ENCODE results near the gene TLR8. TPM values are rescaled to one million over a fixed set of nuclear protein-coding genes. Genes with fewer than 3 reads are reported as not detected.

The TLR8 gene
- total and polyA plus RNA-seq, 10 of the 15 experiments (the other 5 are each of a cell fraction or from before 2014, with no cell fraction given): 0.04 TPM; not detected in 9

GRCh38 chrX:12929701-12930100 lies 23.3 kb downstream of the TLR8 start:
- CTCF ChIA-PET: interaction anchor here (1.4 to 1.8 kb wide), 2 partner anchors 17 to 558 kb away, joined by 3 to 4 read pairs; no protein-coding TSS in a partner anchor
- Histone ChIP-seq H3K27me3 (replicated peaks in 1 of 2; ENCODE audit: control insufficient read depth in 2 of 2, insufficient read depth in 2 of 2, low read length in 1 of 2) (no peaks in the 10 kb centered on the region), H2AFZ (ENCODE audit: control insufficient read depth, low read depth, low read length) (no peak overlapping the region), H4K20me1 (ENCODE audit: control insufficient read depth, insufficient read depth) (no peaks in the 10 kb centered on the region), H3K79me2 (ENCODE audit: control insufficient read depth, insufficient read depth, low read length) (no peaks in the 10 kb centered on the region), H3K4me2 (ENCODE audit: control insufficient read depth, insufficient read depth) (no peak overlapping the region), H3K4me3 (no peak overlapping the region), H3K4me1 (ENCODE audit: control insufficient read depth, insufficient read depth, low read length) (no peaks in the 10 kb centered on the region), H3K36me3 (ENCODE audit: control insufficient read depth in 2 of 2, insufficient read depth in 2 of 2, low read length in 1 of 2) (no peaks in the 10 kb centered on the region), H3K27ac (ENCODE audit: control insufficient read depth, insufficient read depth) (no peak overlapping the region), H3K9ac (ENCODE audit: control insufficient read depth, insufficient read depth, low read length) (no peak overlapping the region), H3K9me3 (replicated peaks; ENCODE audit: control insufficient read depth, insufficient read depth, low read length) (no peaks in the 10 kb centered on the region; the same call in 2 of the 3 replicates)
- SMC1A ChIA-PET (ENCODE audit: uncharacterized antibody, unreplicated experiment): interaction anchor here (0.9 kb wide), 1 partner anchor 29 kb away, joined by 6 read pairs; no protein-coding TSS in a partner anchor
- BruUV-seq (replicated peaks): no TSS peak
- in situ Hi-C loops (cut with MboI): no loop called here
- TF ChIP-seq CHD2 (IDR thresholded peaks at IDR 0.05; ENCODE audit: borderline replicate concordance, low read depth, low read length): no peak
- TF ChIP-seq TCF12 (IDR thresholded peaks at IDR 0.05; ENCODE audit: low read depth, low read length): no peak
- no peak for TF ChIP-seq MTA2 (IDR thresholded peaks at IDR 0.05; ENCODE audit: low read depth)
- TF ChIP-seq SIX5 (IDR thresholded peaks at IDR 0.05; ENCODE audit: low read depth, low read length, severe bottlenecking): no peak
- TF ChIP-seq HDAC6 (IDR thresholded peaks at IDR 0.05; ENCODE audit: unreplicated experiment): no peak
- TF ChIP-seq, protein P1, sequence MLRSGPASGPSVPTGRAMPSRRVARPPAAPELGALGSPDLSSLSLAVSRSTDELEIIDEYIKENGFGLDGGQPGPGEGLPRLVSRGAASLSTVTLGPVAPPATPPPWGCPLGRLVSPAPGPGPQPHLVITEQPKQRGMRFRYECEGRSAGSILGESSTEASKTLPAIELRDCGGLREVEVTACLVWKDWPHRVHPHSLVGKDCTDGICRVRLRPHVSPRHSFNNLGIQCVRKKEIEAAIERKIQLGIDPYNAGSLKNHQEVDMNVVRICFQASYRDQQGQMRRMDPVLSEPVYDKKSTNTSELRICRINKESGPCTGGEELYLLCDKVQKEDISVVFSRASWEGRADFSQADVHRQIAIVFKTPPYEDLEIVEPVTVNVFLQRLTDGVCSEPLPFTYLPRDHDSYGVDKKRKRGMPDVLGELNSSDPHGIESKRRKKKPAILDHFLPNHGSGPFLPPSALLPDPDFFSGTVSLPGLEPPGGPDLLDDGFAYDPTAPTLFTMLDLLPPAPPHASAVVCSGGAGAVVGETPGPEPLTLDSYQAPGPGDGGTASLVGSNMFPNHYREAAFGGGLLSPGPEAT (IDR thresholded peaks at IDR 0.05; ENCODE audit: low read depth): no peak
- TF ChIP-seq, protein P2, sequence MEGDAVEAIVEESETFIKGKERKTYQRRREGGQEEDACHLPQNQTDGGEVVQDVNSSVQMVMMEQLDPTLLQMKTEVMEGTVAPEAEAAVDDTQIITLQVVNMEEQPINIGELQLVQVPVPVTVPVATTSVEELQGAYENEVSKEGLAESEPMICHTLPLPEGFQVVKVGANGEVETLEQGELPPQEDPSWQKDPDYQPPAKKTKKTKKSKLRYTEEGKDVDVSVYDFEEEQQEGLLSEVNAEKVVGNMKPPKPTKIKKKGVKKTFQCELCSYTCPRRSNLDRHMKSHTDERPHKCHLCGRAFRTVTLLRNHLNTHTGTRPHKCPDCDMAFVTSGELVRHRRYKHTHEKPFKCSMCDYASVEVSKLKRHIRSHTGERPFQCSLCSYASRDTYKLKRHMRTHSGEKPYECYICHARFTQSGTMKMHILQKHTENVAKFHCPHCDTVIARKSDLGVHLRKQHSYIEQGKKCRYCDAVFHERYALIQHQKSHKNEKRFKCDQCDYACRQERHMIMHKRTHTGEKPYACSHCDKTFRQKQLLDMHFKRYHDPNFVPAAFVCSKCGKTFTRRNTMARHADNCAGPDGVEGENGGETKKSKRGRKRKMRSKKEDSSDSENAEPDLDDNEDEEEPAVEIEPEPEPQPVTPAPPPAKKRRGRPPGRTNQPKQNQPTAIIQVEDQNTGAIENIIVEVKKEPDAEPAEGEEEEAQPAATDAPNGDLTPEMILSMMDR (IDR thresholded peaks at IDR 0.05 in 2 of 3, conservative IDR thresholded peaks at IDR 0.05 in 1 of 3; ENCODE audit: control insufficient read depth in 2 of 3, extremely low read depth in 1 of 3, insufficient read depth in 1 of 3, low read depth in 3 of 3, low read length in 3 of 3): no peak
- TF ChIP-seq SRF (IDR thresholded peaks at IDR 0.05; ENCODE audit: low read depth in 2 of 2, low read length in 2 of 2): no peak
- intact Hi-C loops (cut with micrococcal nuclease; ENCODE audit: unreplicated experiment): no loop called here
- POLR2A ChIA-PET: no interaction called here
- ATAC-seq: no peak
- no peak for DNase-seq (ENCODE audit: low read depth, low spot score)
- FAIRE-seq: no peak
- WGBS (ENCODE audit: insufficient coverage, insufficient replicate concordance, low lambda C conversion rate, missing lambda C conversion rate): 41% methylated on average over 4 of the region's 4 CpGs
- RAD21 ChIA-PET (ENCODE audit: unreplicated experiment): no interaction called here
